BLaER1 (cell line): ENCODE measurements around the gene CD36.
"Not testable (repeated sequence)": the region's sequence is repeated elsewhere in the genome, so short reads cannot be mapped to it uniquely, and the experiment has no call there.

Experiments
- H3K27ac ChIP-seq: shearing (Covaris generic); formaldehyde crosslinking; 2 replicates; pipeline ENCODE4 v1.8.1; 2022
- H3K27me3 ChIP-seq: shearing (Covaris generic); formaldehyde crosslinking; 2 replicates; pipeline ENCODE4 v1.8.1; 2022
- H3K36me3 ChIP-seq: shearing (Covaris generic); formaldehyde crosslinking; 2 replicates; pipeline ENCODE4 v1.8.1; 2022
- H3K4me1 ChIP-seq: shearing (Covaris generic); formaldehyde crosslinking; 2 replicates; pipeline ENCODE4 v1.8.1; 2022
- H3K4me2 ChIP-seq: shearing (Covaris generic); formaldehyde crosslinking; 2 replicates; pipeline ENCODE4 v1.8.1; 2022
- H3K4me3 ChIP-seq: shearing (Covaris generic); formaldehyde crosslinking; 2 replicates; pipeline ENCODE4 v1.8.1; 2022
- H3K9ac ChIP-seq: shearing (Covaris generic); formaldehyde crosslinking; 2 replicates; pipeline ENCODE4 v1.8.1; 2022
- H3K9me3 ChIP-seq: shearing (Covaris generic); formaldehyde crosslinking; 2 replicates; pipeline ENCODE4 v1.8.1; 2022
- H4K20me1 ChIP-seq: shearing (Covaris generic); formaldehyde crosslinking; 2 replicates; pipeline ENCODE4 v1.8.1; 2022
- Cebpa-rat ChIP-seq: shearing (Covaris generic); IDR thresholded peaks from 2 replicates; pipeline ENCODE4 v1.8.1; 2022

Gene CD36

GRCh38 chr7:80662252-80662651, 23.8 kb downstream of the CD36 start:
- no peak for TF ChIP-seq Cebpa-rat
- H4K20me1 ChIP-seq = no peaks in the 10 kb centered on the region
- no peaks in the 10 kb centered on the region for H3K4me1 ChIP-seq
- H3K27ac ChIP-seq = no peak overlapping the region
- H3K4me3 ChIP-seq = no peak overlapping the region
- no peaks in the 10 kb centered on the region for H3K27me3 ChIP-seq
- no peaks in the 10 kb centered on the region for H3K36me3 ChIP-seq
- H3K9ac ChIP-seq = no peak overlapping the region
- no peak overlapping the region for H3K4me2 ChIP-seq
- H3K9me3 ChIP-seq = no peaks in the 10 kb centered on the region

- Histone ChIP-seq H4K20me1 (no peaks in the 10 kb centered on the region), H3K9ac (no peak overlapping the region), H3K9me3 (no peaks in the 10 kb centered on the region), H3K4me3 (no peak overlapping the region), H3K36me3 (no peaks in the 10 kb centered on the region), H3K4me2 (no peak overlapping the region), H3K27me3 (no peaks in the 10 kb centered on the region), H3K27ac (no peak overlapping the region), H3K4me1 (no peaks in the 10 kb centered on the region)
- TF ChIP-seq Cebpa-rat = no peak
Observed at GRCh38 chr7:80665526-80665925, 27.1 kb downstream of the CD36 start.

- H4K20me1 ChIP-seq = no peaks in the 10 kb centered on the region
- TF ChIP-seq Cebpa-rat = no peak
- H3K4me2 ChIP-seq = no peak overlapping the region
Observed at GRCh38 chr7:80666376-80666775, 27.9 kb downstream of the CD36 start.

GRCh38 chr7:80669367-80669766, 30.9 kb downstream of the CD36 start:
- H3K4me3 ChIP-seq, H4K20me1 ChIP-seq, H3K27me3 ChIP-seq, H3K4me2 ChIP-seq, H3K9me3 ChIP-seq, H3K36me3 ChIP-seq, H3K27ac ChIP-seq, H3K4me1 ChIP-seq, H3K9ac ChIP-seq: not testable (repeated sequence)

More at GRCh38 chr7:80666376-80666775, 27.9 kb downstream of the CD36 start:
- no peak overlapping the region for H3K9ac ChIP-seq
- H3K4me3 ChIP-seq = no peak overlapping the region
- H3K27ac ChIP-seq = no peak overlapping the region
- H3K4me1 ChIP-seq = no peaks in the 10 kb centered on the region
- no peaks in the 10 kb centered on the region for H3K36me3 ChIP-seq
- no peaks in the 10 kb centered on the region for H3K27me3 ChIP-seq
- H3K9me3 ChIP-seq = no peaks in the 10 kb centered on the region

GRCh38 chr7:80671744-80672143, 33.3 kb downstream of the CD36 start:
- Histone ChIP-seq H3K4me2 (no peak overlapping the region), H3K9me3 (no peaks in the 10 kb centered on the region), H3K4me3 (no peak overlapping the region), H3K36me3 (no peaks in the 10 kb centered on the region), H3K27me3 (no peaks in the 10 kb centered on the region), H4K20me1 (no peaks in the 10 kb centered on the region), H3K27ac (no peak overlapping the region), H3K4me1 (no peaks in the 10 kb centered on the region), H3K9ac (no peak overlapping the region)
- no peak for TF ChIP-seq Cebpa-rat

GRCh38 chr7:80675090-80675489, 36.6 kb downstream of the CD36 start:
- Histone ChIP-seq H3K36me3 (no peaks in the 10 kb centered on the region), H3K4me3 (no peak overlapping the region), H3K9me3 (no peaks in the 10 kb centered on the region), H3K9ac (no peak overlapping the region), H3K27me3 (no peaks in the 10 kb centered on the region), H3K4me2 (no peak overlapping the region), H3K27ac (no peak overlapping the region), H3K4me1 (no peaks in the 10 kb centered on the region), H4K20me1 (no peaks in the 10 kb centered on the region)
- no peak for TF ChIP-seq Cebpa-rat

GRCh38 chr7:80676404-80676803, 38.0 kb downstream of the CD36 start:
- Histone ChIP-seq H4K20me1 (no peaks in the 10 kb centered on the region), H3K9me3 (no peaks in the 10 kb centered on the region), H3K9ac (no peak overlapping the region), H3K4me2 (no peak overlapping the region), H3K27ac (no peak overlapping the region), H3K36me3 (no peaks in the 10 kb centered on the region), H3K4me3 (no peak overlapping the region), H3K4me1 (no peaks in the 10 kb centered on the region), H3K27me3 (no peaks in the 10 kb centered on the region)
- no peak for TF ChIP-seq Cebpa-rat

GRCh38 chr7:80677629-80678028, 39.2 kb downstream of the CD36 start:
- no peak overlapping the region for H3K9ac ChIP-seq
- no peaks in the 10 kb centered on the region for H3K9me3 ChIP-seq

GRCh38 chr7:80678707-80679106, 40.3 kb downstream of the CD36 start:
- Histone ChIP-seq H3K27ac (no peak overlapping the region), H3K9me3 (no peaks in the 10 kb centered on the region), H4K20me1 (no peaks in the 10 kb centered on the region), H3K4me1 (no peaks in the 10 kb centered on the region), H3K9ac (no peak overlapping the region), H3K4me3 (no peak overlapping the region), H3K27me3 (no peaks in the 10 kb centered on the region), H3K4me2 (no peak overlapping the region), H3K36me3 (no peaks in the 10 kb centered on the region)
- no peak for TF ChIP-seq Cebpa-rat

More at GRCh38 chr7:80677629-80678028, 39.2 kb downstream of the CD36 start:
- Histone ChIP-seq H3K27ac (no peak overlapping the region), H3K4me2 (no peak overlapping the region), H3K27me3 (no peaks in the 10 kb centered on the region), H3K4me1 (no peaks in the 10 kb centered on the region), H3K4me3 (no peak overlapping the region), H3K36me3 (no peaks in the 10 kb centered on the region), H4K20me1 (no peaks in the 10 kb centered on the region)
- no peak for TF ChIP-seq Cebpa-rat

GRCh38 chr7:80679921-80680907, 41.8 kb downstream of the CD36 start:
- H3K27ac ChIP-seq = no peak overlapping the region
- H3K4me2 ChIP-seq = no peak overlapping the region
- H3K36me3 ChIP-seq = no peaks in the 10 kb centered on the region
- H3K9me3 ChIP-seq = no peaks in the 10 kb centered on the region
- no peaks in the 10 kb centered on the region for H3K4me1 ChIP-seq
- H3K9ac ChIP-seq = no peak overlapping the region
- no peak for TF ChIP-seq Cebpa-rat
- no peaks in the 10 kb centered on the region for H3K27me3 ChIP-seq
- no peak overlapping the region for H3K4me3 ChIP-seq
- no peaks in the 10 kb centered on the region for H4K20me1 ChIP-seq
